Subcutaneous abdominal adipose tissue (tissue), 5 donors: Measurements from ENCODE around the gene NFIB.

ENCODE experiments used
- H3K27ac ChIP-seq: one replicate; pipeline ENCODE4 v1.7.0; 2013; ENCODE audit warnings: low read depth, mild to moderate bottlenecking, inconsistent platforms, low read length, moderate library complexity
- H3K27me3 ChIP-seq, 5 donors: one replicate each; pipeline ENCODE4 v1.7.0; 2013; ENCODE audit warnings: low read length in 5 of 5, inconsistent platforms in 1 of 5; ENCODE audit not compliant: control insufficient read depth in 5 of 5, insufficient read depth in 4 of 5
- H3K36me3 ChIP-seq, 5 donors: one replicate each; pipeline ENCODE4 v1.7.0; 2013; ENCODE audit warnings: low read length in 5 of 5; ENCODE audit not compliant: control insufficient read depth in 5 of 5, insufficient read depth in 5 of 5
- H3K4me1 ChIP-seq, 5 donors: one replicate each; pipeline ENCODE4 v1.7.0; 2013; ENCODE audit warnings: low read length in 5 of 5, mild to moderate bottlenecking in 3 of 5, moderate library complexity in 1 of 5; ENCODE audit not compliant: control insufficient read depth in 5 of 5, insufficient read depth in 5 of 5
- H3K4me3 ChIP-seq, 5 donors: one replicate each; pipeline ENCODE4 v1.7.0; 2013; ENCODE audit warnings: low read length in 5 of 5, low read depth in 1 of 5
- H3K9ac ChIP-seq, 5 donors: one replicate each; pipeline ENCODE4 v1.7.0; 2013; ENCODE audit warnings: low read length in 5 of 5, mild to moderate bottlenecking in 4 of 5, moderate library complexity in 3 of 5
- H3K9me3 ChIP-seq, 5 donors: one replicate each; pipeline ENCODE4 v1.7.0; 2013; ENCODE audit warnings: low read length in 5 of 5; ENCODE audit not compliant: control insufficient read depth in 5 of 5
- donor health status: healthy.
- donor health status: healthy.
- donor health status: healthy.
- donor health status: healthy.
- donor health status: healthy.

The NFIB gene

GRCh38 chr9:14350754-14351153, 36.8 kb upstream of the NFIB start:
- Histone ChIP-seq H3K9ac (peak overlapping the region in 3 of 5 donors; percentile 68 to 82 (median 82)), H3K4me3 (peak overlapping the region; percentile 63 to 83 (median 76)), H3K9me3 (no peaks in the 10 kb centered on the region), H3K4me1 (peaks cover 0 to 73% (median 64%) of the 10 kb centered on the region in 5 donors), H3K27me3 (peaks cover 0 to 2% (median 0%) of the 10 kb centered on the region in 5 donors), H3K36me3 (no peaks in the 10 kb centered on the region), H3K27ac (peak overlapping the region; percentile 96)

- Histone ChIP-seq H3K9ac (peak overlapping the region in 3 of 5 donors; percentile 68 to 82 (median 82)), H3K4me1 (peaks cover 0 to 73% (median 64%) of the 10 kb centered on the region in 5 donors), H3K4me3 (peak overlapping the region; percentile 63 to 83 (median 76)), H3K27ac (peak overlapping the region; percentile 96), H3K36me3 (no peaks in the 10 kb centered on the region), H3K27me3 (peaks cover 0 to 2% (median 0%) of the 10 kb centered on the region in 5 donors), H3K9me3 (no peaks in the 10 kb centered on the region)
These were observed 36.4 kb upstream of the NFIB start for GRCh38 chr9:14350349-14350728.

GRCh38 chr9:14349447-14350348, 35.8 kb upstream of the NFIB start:
- Histone ChIP-seq H3K9ac (peak overlapping the region; percentile 52 to 89 (median 82)), H3K27ac (peak overlapping the region; percentile 96), H3K4me1 (peaks cover 1 to 75% (median 68%) of the 10 kb centered on the region in 5 donors), H3K27me3 (peaks cover 0 to 2% (median 0%) of the 10 kb centered on the region in 5 donors), H3K36me3 (no peaks in the 10 kb centered on the region), H3K4me3 (peak overlapping the region; percentile 63 to 83 (median 76)), H3K9me3 (no peaks in the 10 kb centered on the region)

- Histone ChIP-seq H3K4me1 (peaks cover 1 to 81% (median 73%) of the 10 kb centered on the region in 5 donors), H3K27me3 (peaks cover 0 to 2% (median 0%) of the 10 kb centered on the region in 5 donors), H3K9ac (peak overlapping the region; percentile 52 to 89 (median 82)), H3K9me3 (no peaks in the 10 kb centered on the region), H3K36me3 (no peaks in the 10 kb centered on the region), H3K27ac (peak overlapping the region; percentile 96), H3K4me3 (peak overlapping the region; percentile 63 to 83 (median 76))
These were observed 35.2 kb upstream of the NFIB start for GRCh38 chr9:14349146-14349446.

DNA sequence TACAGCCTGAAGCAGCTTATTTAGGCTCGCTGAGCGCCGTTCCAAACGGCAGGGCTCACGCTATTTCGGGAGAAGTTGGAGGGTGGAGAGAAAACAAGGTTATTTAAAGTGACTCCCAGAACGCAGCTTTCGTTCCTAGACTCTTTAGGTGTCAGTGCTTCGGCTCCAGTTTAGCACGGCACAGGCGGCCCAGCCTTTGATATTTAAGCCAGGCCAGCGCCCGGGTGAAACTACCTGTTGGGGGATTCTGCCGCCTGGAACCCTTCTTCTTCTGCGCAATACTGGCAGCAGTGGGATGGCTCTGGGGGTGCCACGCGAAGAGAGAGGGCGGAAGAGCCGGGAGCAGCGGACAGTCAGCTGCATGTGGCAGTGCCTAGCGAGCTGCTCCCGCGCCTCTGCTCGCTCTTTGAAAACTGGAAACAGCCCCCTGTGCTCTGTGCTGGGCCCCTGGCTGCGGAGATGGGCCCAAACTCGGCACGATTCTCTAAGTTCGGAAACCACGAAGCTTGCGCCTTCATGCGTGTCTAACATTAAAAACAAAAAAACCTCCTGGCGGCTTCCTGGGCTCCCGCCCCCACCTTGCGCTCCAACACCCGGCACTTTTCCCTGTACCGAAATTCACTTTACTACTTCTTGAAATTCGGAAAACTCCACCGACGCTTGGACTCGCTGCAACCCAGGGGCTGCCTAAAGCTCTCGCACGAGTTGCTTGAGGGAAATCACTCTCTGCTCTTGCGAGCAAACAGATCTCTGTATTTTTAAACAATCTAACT, 34.6 kb upstream of the NFIB start:
- H3K4me3 ChIP-seq = peak overlapping the region; percentile 63 to 83 (median 76)
- H3K9ac ChIP-seq = peak overlapping the region; percentile 52 to 89 (median 82)
- no peaks in the 10 kb centered on the region for H3K9me3 ChIP-seq
- H3K27me3 ChIP-seq = peaks cover 0 to 2% (median 0%) of the 10 kb centered on the region in 5 donors
- H3K36me3 ChIP-seq = no peaks in the 10 kb centered on the region
- H3K4me1 ChIP-seq = peaks cover 1 to 83% (median 76%) of the 10 kb centered on the region in 5 donors
- H3K27ac ChIP-seq = peak overlapping the region; percentile 96

GRCh38 chr9:14348123-14348372, 34.1 kb upstream of the NFIB start:
- Histone ChIP-seq H3K9me3 (no peaks in the 10 kb centered on the region), H3K36me3 (no peaks in the 10 kb centered on the region), H3K27me3 (peaks cover 0 to 2% (median 0%) of the 10 kb centered on the region in 5 donors), H3K27ac (peak overlapping the region; percentile 96), H3K9ac (peak overlapping the region in 4 of 5 donors; percentile 52 to 82 (median 75)), H3K4me3 (peak overlapping the region; percentile 63 to 83 (median 76)), H3K4me1 (peaks cover 1 to 81% (median 77%) of the 10 kb centered on the region in 5 donors)

- Histone ChIP-seq H3K9ac (peak overlapping the region in 4 of 5 donors; percentile 56 to 82 (median 75)), H3K9me3 (no peaks in the 10 kb centered on the region), H3K27me3 (peaks cover 0 to 2% (median 0%) of the 10 kb centered on the region in 5 donors), H3K36me3 (no peaks in the 10 kb centered on the region), H3K4me3 (peak overlapping the region; percentile 73 to 94 (median 81)), H3K4me1 (peaks cover 1 to 77% (median 75%) of the 10 kb centered on the region in 5 donors), H3K27ac (peak overlapping the region; percentile 96)
These were observed 33.6 kb upstream of the NFIB start for GRCh38 chr9:14347406-14348122.

- Histone ChIP-seq H3K4me3 (peak overlapping the region; percentile 73 to 94 (median 81)), H3K36me3 (no peaks in the 10 kb centered on the region), H3K9me3 (no peaks in the 10 kb centered on the region), H3K9ac (peak overlapping the region in 4 of 5 donors; percentile 56 to 82 (median 75)), H3K27ac (peak overlapping the region; percentile 96), H3K27me3 (peaks cover 0 to 2% (median 0%) of the 10 kb centered on the region in 5 donors), H3K4me1 (peaks cover 1 to 80% (median 71%) of the 10 kb centered on the region in 5 donors)
These were observed 33.0 kb upstream of the NFIB start for GRCh38 chr9:14346811-14347405.

GRCh38 chr9:14346231-14346791, 32.4 kb upstream of the NFIB start:
- H3K4me3 ChIP-seq = peak overlapping the region; percentile 73 to 83 (median 81)
- no peaks in the 10 kb centered on the region for H3K36me3 ChIP-seq
- H3K9me3 ChIP-seq = no peaks in the 10 kb centered on the region
- H3K4me1 ChIP-seq = peaks cover 4 to 80% (median 70%) of the 10 kb centered on the region in 5 donors
- H3K27me3 ChIP-seq = peaks cover 0 to 2% (median 0%) of the 10 kb centered on the region in 5 donors
- peak overlapping the region; percentile 96 for H3K27ac ChIP-seq
- peak overlapping the region in 3 of 5 donors; percentile 43 to 82 (median 82) for H3K9ac ChIP-seq
